Loucy (cell line): ENCODE measurements around the gene HLA-DOB.

Source experiments
- H2AFZ ChIP-seq: fragments of 200-600 bp; sonication (generic); 2 replicates; pipeline ENCODE4 v1.6.0; 2016; ENCODE audit warnings: antibody characterized with exemption, mild to moderate bottlenecking, low read length, moderate library complexity
- H3F3A ChIP-seq: fragments of 200-600 bp; 2 replicates; pipeline ENCODE4 v1.6.0; 2016; ENCODE audit warnings: antibody characterized with exemption, low read depth, mild to moderate bottlenecking
- H3K27me3 ChIP-seq: fragments of 200-600 bp; sonication (generic); 2 replicates; pipeline ENCODE4 v1.6.1; 2014; ENCODE audit warnings: low read length, mild to moderate bottlenecking; ENCODE audit not compliant: insufficient read depth, poor library complexity, severe bottlenecking
- H3K36me3 ChIP-seq: fragments of 200-600 bp; sonication (generic); 2 replicates; pipeline ENCODE4 v1.6.1; 2016; ENCODE audit warnings: low read length; ENCODE audit not compliant: insufficient read depth
- H3K4me1 ChIP-seq: fragments of 200-600 bp; sonication (generic); 2 replicates; pipeline ENCODE4 v1.5.1; 2014; ENCODE audit warnings: low read length, mild to moderate bottlenecking; ENCODE audit not compliant: insufficient read depth, poor library complexity, severe bottlenecking
- H3K4me2 ChIP-seq: fragments of 200-600 bp; sonication (generic); 2 replicates; pipeline ENCODE4 v1.6.0; 2014; ENCODE audit warnings: antibody characterized with exemption, low read length, low read depth, mild to moderate bottlenecking; ENCODE audit not compliant: poor library complexity, severe bottlenecking
- H3K4me3 ChIP-seq: fragments of 200-600 bp; sonication (generic); 2 replicates; pipeline ENCODE4 v1.5.1; 2014; ENCODE audit warnings: low read length, mild to moderate bottlenecking, mixed read lengths; ENCODE audit not compliant: poor library complexity, severe bottlenecking
- H3K79me2 ChIP-seq: fragments of 200-600 bp; sonication (generic); 2 replicates; pipeline ENCODE4 v1.6.1; 2014; ENCODE audit warnings: low read length; ENCODE audit not compliant: insufficient read depth
- H3K9ac ChIP-seq: fragments of 200-600 bp; sonication (generic); 2 replicates; pipeline ENCODE4 v1.6.0; 2014; ENCODE audit warnings: mild to moderate bottlenecking, low read depth, low read length, moderate library complexity; ENCODE audit not compliant: poor library complexity, severe bottlenecking
- H3K9me2 ChIP-seq: fragments of 200-600 bp; sonication (generic); replicated peaks from 2 replicates; pipeline ENCODE4 v1.6.1; 2016; ENCODE audit warnings: low read depth, low read length, mixed read lengths
- H3K9me3 ChIP-seq: fragments of 200-600 bp; sonication (generic); 2 replicates; pipeline ENCODE4 v1.6.1; 2014; ENCODE audit warnings: mild to moderate bottlenecking, antibody characterized with exemption, low read length, low read depth; ENCODE audit not compliant: insufficient read depth
- H4K20me1 ChIP-seq: fragments of 200-600 bp; sonication (generic); 2 replicates; pipeline ENCODE4 v1.6.0; 2014; ENCODE audit warnings: antibody characterized with exemption, low read length, mild to moderate bottlenecking; ENCODE audit not compliant: insufficient read depth, poor library complexity, severe bottlenecking
- CTCF ChIP-seq: fragments of 200-600 bp; sonication (generic); conservative IDR thresholded peaks from 2 replicates; pipeline ENCODE4 v1.5.1; 2014; ENCODE audit warnings: mild to moderate bottlenecking, antibody characterized with exemption, low read length
- EZH2phosphoT487 ChIP-seq: fragments of 200-600 bp; IDR thresholded peaks from 2 replicates; pipeline ENCODE4 v1.6.1; 2018; ENCODE audit warnings: antibody characterized with exemption, mild to moderate bottlenecking, moderate library complexity, borderline replicate concordance

The HLA-DOB gene

GRCh38 chr6:32763421-32763820, 53.4 kb downstream of the HLA-DOB start, which contains the start of gene HLA-DQB2:
HLA-DQB2 (minus strand) TSS chr6:32763532; CDS start chr6:32763470, 62 bp downstream.
- Histone ChIP-seq H4K20me1 (no peaks in the 10 kb centered on the region), H3K79me2 (no peaks in the 10 kb centered on the region), H3K9me3 (no peaks in the 10 kb centered on the region), H2AFZ (no peak within 1 kb of the TSS), H3K36me3 (no peaks in the 10 kb centered on the region), H3F3A (no peaks in the 10 kb centered on the region), H3K9ac (no peak within 1 kb of the TSS), H3K4me3 (no peak within 1 kb of the TSS), H3K4me2 (no peak within 1 kb of the TSS), H3K4me1 (no peaks in the 10 kb centered on the region), H3K9me2 (no peaks in the 10 kb centered on the region), H3K27me3 (peaks cover 18% of the 10 kb centered on the region)
- TF ChIP-seq CTCF (no peak), EZH2phosphoT487 (no peak)
